Posterior vena cava (tissue), 2 donors: Measurements from ENCODE around the gene GALNT13. TPM values are rescaled to one million over a fixed set of nuclear protein-coding genes. Genes with fewer than 3 reads are reported as not detected.

Experiments
- DNase-seq: peaks from one replicate; pipeline ENCODE4 v3.0.0-alpha.2; 2020; ENCODE audit warnings: low spot score
- intact Hi-C, 2 donors: fragments of 100-400 bp; cut with DNase I; formaldehyde crosslinking; loops; one replicate each; pipeline versions ENCODE4 v1.14.1 to v1.14.2; 2022 to 2023
- total RNA-seq, 2 donors: library from RNA; stranded (reverse); fragmentation: NEBNext Ultra II Directional; extraction: Animal tissue kit (Norgen Biotek cat#: 25700); gene quantifications; one replicate each; pipeline ENCODE4 v1.2.1, GENCODE V29; 2021
- donor health status: DM: yes; HTN: yes; CAD: no.
- donor health status: DM: yes; HTN: yes; CAD: no.

The GALNT13 gene
- total RNA-seq, 2 donors from 2014 or later: 6.0 to 6.2 TPM

DNA sequence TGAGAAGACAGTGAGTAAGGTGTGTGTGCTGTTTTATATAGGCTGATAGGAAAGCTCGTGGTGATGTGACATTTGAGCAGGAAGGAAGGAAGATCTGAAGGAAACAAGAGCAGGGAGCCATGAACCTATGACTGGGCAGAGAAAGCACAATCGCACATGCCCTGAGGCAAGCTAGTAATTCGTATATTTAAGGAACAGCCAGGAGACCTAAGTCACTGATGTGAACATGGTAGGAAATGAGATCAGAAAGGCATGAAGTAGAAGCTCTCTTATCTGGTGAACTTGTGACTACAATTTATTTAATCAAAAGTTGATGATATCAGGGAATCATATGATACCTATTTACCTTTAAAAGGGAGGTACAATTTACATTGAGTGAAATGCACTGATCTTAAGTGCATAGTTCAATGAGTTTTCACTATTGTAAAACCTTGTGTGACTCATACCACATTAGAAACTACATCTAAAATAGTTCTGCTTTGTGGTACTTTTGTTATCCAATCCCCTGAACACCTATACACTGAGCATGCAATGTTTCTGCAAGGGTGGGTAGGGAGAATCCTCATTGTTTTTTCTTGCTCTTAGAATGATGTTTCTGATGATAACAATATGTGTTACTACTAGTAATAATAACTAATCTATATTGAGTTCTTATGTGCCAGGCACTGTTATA lies 67.5 kb downstream of the GALNT13 start:
- intact Hi-C loops: no loop called here
- no peak for DNase-seq

DNA sequence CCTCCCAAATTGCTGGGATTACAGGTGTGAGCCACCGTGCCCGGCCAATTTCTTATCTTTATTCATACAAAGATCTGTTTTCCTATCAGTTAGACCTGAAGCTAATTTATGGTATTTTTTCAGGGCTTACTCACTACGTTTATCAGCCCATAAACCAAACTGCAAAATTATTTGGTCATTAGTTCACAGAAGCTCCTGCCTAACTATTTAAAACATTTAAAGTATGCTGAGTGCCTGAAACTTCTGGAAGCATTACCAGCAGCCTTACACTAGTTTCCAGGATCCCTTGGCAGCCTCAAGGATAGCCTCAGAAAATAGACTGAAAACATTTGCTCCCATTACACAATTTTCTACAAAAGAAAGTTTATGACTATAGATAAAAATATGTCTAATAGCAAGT lies 68.8 kb downstream of the GALNT13 start:
- DNase-seq: no peak
- intact Hi-C loops: no loop called here

GRCh38 chr2:153944800-153945199 lies 73.1 kb downstream of the GALNT13 start:
- DNase-seq: no peak
- intact Hi-C loops: no loop called here

GRCh38 chr2:153946036-153946435 lies 74.3 kb downstream of the GALNT13 start:
- intact Hi-C loops: no loop called here
- no peak for DNase-seq

DNA sequence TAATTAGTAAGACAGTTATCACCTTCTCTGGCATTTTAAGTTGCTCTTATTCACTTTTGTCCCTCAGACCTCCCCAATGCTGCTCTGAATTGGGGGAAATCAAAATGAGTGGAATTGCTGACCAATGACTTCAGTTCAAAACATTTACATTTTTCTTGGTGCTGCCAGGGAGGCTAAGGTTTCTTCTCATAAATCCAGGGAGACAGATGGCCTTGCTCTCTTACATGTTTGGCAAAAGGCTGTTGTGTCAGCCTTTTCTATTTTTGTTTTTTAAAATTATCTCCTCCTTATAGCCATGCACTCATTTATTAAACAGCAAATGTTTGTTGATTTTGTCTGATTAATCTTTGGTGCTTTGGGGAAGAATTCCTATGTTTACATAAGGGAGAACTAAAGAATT lies 82.0 kb downstream of the GALNT13 start:
- intact Hi-C loops: no loop called here
- no peak for DNase-seq

DNA sequence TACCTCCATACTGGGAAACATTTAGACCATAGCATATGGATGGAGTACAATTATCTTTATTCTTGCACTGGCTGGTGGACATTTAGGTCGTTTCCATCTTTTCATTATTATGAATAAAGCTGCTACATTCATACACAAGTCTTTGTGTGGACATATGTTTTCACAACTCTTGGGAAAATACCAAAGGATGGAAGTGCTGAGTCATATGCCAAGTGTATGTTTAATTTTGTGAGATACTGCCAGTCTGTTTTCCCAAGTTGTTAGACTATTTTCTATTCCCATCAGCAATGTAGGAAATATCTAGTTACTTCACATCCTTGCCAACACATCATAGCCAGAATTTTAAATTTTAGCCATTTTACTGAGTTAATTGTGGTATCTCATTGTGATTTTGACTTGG lies 91.5 kb downstream of the GALNT13 start:
- intact Hi-C loops: no loop called here
- no peak for DNase-seq

DNA sequence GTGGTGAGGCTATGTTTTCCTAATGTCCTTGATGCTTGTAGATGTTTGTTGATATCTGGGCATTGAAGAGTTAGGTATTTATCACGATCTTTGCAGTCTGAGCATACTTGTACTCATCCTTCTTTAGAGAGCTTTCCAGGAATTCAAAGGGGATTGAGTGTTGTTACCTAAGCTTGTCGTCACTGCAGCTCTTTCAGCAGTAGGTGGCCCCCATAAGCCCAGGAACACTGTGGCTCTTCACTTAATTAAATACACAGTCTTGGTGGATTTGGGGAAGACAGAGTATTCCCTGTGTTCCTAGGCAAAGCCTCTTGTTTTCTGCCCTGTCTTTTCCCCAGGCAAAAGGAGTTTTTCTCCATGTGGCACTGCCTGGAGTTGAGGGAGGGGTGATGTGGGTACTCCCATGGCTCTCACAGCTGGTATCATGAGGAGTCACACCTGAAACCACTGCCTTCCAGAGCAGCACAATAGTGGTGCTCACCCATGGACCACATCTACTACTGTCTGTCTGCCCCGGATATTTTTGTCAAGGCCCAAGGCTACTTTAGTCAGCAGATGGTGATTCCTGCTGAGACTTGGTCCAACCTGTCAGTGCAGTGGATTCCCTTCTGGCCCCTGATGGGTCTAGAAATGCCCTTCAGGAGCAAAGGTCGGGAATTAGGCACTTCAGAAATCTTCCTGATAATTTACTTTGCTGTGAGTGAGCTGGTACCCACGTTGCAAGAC lies 95.7 kb downstream of the GALNT13 start:
- no peak for DNase-seq
- intact Hi-C loops: no loop called here

- intact Hi-C loops: no loop called here
- no peak for DNase-seq
Observed at GRCh38 chr2:153971250-153971649, 99.5 kb downstream of the GALNT13 start.

- no peak for DNase-seq
- intact Hi-C loops: no loop called here
Observed at GRCh38 chr2:153971855-153972254, 100.1 kb downstream of the GALNT13 start.

- intact Hi-C loops: no loop called here
- no peak for DNase-seq
Observed at GRCh38 chr2:153972412-153972811, 100.7 kb downstream of the GALNT13 start.

GRCh38 chr2:153986488-153987229 lies 114.9 kb downstream of the GALNT13 start:
- no peak for DNase-seq
- intact Hi-C loops: no loop called here

GRCh38 chr2:153990771-153991170 lies 119.0 kb downstream of the GALNT13 start:
- DNase-seq: no peak
- intact Hi-C loops: no loop called here

GRCh38 chr2:154013514-154013913 lies 141.8 kb downstream of the GALNT13 start:
- DNase-seq: peak; percentile 76
- intact Hi-C loops: no loop called here

GRCh38 chr2:154015233-154015632 lies 143.5 kb downstream of the GALNT13 start:
- intact Hi-C loops: no loop called here
- DNase-seq: no peak

DNA sequence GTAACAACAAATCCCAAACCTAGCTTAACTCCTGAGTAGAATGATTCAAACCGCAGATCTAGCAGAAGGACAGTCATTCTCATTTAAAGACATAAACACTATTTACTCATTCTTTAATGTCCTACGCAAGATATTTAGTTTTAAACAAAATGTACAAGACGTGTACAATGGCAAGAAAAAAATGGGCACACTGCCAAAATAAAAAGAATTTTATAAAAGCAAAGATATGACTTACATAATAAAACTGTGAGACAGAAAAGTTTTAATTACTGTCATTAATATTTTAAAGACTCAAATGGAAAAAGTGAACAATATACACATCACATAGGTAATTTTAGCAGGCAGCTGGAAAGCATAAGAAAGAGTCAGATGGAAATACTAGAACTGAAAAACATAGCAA lies 157.8 kb downstream of the GALNT13 start:
- no peak for DNase-seq
- intact Hi-C loops: no loop called here

- intact Hi-C loops: no loop called here
- DNase-seq: no peak
Observed at GRCh38 chr2:154032220-154032619, 160.5 kb downstream of the GALNT13 start.

DNA sequence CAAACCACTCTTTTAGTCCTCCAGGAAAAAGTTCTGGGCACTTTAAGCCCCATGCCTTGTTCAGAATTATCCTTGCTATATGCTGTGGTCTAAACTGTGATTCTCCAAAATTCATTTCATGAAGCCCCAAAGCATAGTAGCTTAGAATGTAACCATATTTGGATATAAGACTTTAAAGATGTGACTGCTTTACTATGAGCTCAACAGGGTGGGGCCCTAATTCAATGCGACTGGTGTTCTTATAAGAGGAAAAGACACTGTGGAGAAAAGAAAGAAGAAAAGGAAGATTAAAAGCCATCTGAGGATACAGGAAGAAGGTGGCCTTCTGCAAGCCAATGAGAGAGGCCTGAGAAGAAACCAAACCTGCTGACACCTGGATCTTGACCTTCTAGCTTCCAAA lies 174.8 kb downstream of the GALNT13 start:
- intact Hi-C loops: no loop called here
- no peak for DNase-seq

DNA sequence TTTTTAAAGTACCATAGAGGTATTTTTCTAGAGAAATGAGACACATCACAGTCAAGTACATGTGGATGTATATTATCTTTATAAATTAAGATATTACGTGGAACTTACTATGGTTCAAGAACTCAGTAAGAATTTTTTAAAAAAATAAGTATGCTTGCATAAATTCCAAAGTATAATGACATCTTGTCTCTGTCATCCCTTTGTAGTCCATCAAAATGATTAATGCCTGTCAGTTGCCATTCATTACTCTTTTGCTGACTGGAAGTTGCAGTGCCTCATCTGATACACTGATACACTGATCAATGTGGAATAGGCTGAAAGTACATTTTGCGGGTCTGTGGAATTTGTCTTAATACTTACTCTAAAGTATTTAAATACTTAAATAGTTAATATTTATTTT lies 177.2 kb downstream of the GALNT13 start:
- intact Hi-C loops: no loop called here
- no peak for DNase-seq

DNA sequence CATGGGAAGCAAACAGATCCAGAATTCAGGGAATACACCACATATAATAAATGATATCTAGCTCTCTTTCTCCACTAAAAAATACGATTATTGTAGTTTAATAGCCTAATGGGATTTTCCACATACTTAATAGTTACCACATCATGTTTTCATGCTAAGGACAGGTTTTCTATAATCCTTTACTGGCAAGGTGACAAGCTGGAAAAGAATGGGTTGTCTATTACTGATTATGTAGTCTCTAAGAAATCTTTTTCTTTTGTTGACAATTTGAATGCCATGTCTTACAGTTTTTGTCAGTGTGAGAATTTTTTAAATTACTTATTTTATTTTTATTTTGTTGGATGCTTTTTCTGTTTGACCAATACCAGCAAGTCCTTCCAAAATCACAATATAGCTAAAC lies 177.8 kb downstream of the GALNT13 start:
- intact Hi-C loops: no loop called here
- DNase-seq: no peak

DNA sequence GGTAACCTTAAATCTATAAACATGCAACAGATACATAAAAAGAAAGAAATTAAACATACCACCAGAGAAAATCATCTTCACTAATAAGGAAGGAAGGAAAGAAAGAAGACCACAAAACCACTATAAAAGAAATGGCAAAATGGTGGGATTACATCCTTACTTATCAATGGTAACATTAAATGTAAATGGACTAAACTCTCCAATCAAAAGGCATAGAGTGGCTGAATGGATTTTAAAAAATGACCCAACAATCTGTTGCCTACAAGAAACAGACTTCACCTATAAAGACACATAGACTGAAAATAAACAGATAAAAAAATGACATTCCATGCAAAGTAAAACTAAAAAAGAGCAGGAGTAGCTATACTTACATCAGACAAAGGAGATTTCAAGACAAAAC lies 195.4 kb downstream of the GALNT13 start:
- intact Hi-C loops: no loop called here
- DNase-seq: no peak

DNA sequence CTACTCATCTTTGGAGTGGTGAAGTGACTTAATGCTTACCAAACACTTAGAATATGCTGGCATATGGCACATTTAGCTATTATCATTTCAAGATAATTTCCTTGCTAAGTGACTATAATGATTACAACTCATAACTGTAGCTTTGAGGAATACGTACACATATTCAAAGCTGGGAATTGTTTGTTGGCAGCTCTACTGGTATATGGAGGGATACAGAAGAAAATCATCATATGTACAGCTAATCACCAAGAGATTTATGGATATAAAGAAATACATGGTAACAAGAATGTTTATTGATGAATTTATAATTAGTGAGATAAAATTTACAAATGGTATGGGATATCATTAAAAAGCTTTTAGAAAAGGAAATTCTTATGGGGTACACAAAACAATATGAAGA lies 207.2 kb downstream of the GALNT13 start:
- intact Hi-C loops: no loop called here
- no peak for DNase-seq
